ELR (cell line): ENCODE data around the gene CCDC14.
"Not testable (repeated sequence)": the region's sequence is repeated elsewhere in the genome, so short reads cannot be mapped to it uniquely, and the experiment has no call there.

Experiments
- DNase-seq: peaks from one replicate; pipeline ENCODE4 v3.0.0-alpha.2; 2015; ENCODE audit warnings: low read depth

CCDC14 gene

GRCh38 chr3:123960781-123961507 is at the start of gene CCDC14:
Gene CCDC14, minus strand, starts transcription at chr3:123961229. Its CDS starts 56 bp downstream, at chr3:123961173.
- peak; percentile 99 for DNase-seq

DNA sequence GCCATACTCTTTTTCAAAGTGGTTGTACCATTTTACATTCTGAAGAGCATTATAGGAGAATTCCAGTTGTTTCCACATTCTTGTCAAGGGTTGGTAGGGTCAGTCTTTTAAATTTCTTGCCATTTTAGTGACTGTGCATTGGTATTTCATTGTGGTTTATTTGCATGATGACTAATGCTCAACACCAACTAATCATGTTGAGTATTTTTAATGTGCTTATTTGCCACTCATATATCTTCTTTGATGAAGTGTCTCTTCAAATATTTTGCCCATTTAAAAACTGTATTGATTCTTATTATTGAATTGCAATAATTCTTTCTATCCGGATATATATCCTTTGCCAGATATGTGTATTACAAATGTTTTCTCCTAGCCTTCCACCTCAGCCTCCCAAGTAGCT is 47.3 kb upstream of the CCDC14 start:
- peak; percentile 42 for DNase-seq

GRCh38 chr3:124007186-124007585 is 46.2 kb upstream of the CCDC14 start:
- peak; percentile 78 for DNase-seq

DNA sequence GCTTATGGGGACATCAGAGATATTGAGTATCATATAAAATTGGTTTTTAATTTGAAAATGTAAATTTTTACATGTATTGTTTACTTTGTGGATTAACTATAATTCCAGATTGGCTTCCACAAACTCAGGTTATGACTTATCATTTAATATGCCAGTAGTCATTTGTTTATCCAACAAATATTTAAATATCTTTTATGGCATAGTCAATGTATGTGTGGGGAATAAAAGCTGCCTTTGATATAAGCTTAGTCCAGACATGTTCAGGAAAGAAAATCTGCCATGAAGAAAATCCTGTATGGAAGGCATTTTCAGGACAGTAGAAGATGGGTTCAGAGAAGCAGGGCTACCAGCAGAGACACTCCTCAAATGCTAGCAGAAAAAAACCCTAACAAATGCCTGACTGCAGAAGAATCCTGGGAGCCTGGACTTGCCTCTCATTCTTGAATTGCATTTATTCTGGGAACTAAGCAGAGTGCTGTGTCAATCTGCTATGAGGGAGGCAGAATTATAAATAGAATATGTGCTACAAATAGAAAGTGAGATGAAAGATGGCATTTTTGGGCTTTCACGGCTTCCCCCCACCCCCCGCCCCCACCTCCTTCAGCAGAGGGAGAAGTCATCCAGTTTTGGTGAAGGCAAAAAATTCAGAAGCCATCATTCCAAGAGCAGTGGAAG is 41.5 kb upstream of the CCDC14 start:
- DNase-seq, result not testable (repeated sequence)

DNA sequence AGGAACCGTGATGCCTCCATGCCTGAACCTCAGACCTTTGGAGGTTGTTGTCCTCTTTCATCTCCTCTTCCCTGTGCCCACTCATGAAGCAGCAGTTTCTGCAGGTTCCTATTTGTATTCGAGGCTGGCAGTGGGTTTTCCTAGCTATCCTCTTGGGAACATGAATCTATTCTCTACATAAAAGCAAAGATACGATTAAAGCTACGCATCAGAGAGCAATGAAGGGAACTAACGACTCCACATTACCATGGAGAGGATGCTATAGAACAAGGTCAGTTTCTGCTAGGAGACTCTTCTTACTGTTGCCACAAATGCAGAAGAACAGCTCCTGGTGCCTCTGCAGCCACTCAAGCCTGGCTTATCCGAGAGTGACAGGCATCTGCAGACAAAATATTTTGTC is 40.3 kb upstream of the CCDC14 start:
- not testable (repeated sequence) for DNase-seq

- DNase-seq, result no peak
These were observed 36.5 kb upstream of the CCDC14 start for GRCh38 chr3:123997543-123997942.

DNA sequence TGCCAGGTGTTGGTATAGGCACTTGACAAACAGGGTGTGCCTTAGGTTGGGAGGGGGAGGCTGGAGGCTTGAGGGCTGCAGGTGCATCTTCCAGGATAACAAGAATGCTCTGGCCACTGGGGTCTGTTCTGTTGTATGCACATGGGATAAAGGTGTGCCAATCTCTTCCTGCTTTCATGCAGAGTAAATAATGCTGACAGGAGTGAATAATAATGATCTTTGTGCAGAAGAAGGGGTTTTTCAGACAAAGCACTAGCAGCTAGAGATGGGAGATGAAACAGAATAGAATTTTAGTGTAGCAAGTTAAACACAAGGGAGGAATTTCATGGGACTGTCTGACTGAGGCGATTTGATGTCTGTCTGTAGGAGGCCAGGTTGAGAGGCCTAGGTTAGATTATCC is 32.8 kb upstream of the CCDC14 start:
- no peak for DNase-seq

DNA sequence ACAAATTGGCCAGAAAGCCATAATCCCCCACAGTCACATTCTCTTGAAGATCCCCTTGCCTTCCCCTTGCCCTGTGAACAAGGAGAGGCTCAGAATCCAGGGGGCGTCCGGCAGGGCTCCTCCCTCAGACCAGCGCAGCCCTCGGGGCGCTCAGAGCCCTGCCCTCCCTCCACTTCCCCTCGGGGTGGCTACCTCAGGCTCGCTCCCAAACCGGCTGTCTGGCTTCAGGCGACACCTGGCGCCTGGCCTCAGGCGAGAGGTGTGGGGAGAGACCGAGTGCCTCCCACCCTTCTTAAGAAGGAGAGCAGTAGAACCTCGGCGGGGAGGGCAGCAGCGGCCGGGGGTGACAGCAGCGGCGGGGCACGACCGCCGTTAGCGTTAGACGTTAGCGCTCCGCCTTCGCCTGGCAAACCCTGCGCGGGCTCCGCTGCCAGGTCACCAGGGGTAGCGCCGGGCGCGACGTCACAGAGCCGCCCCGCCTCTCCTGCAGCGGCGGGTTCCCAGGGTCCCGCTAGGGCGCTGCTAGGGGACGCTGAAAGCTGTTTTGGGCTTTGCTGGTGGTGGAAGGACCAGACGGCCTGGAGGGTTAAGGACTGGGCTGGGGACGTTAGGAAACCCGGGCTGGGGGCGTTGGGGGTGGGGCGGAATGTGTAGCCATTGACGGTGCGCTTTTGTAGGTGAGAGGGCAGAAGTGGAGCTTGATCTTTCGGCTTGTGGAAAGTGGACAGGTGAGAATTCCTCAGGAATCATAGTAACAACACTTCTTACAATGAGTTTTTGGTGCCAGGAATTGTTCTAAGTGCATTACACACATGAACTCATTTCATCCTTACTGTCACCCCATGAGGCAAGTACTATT is 30.9 kb upstream of the CCDC14 start, which contains the start of gene ROPN1:
Gene ROPN1 (minus strand): TSS at position 395 of the 859 bp plus-strand sequence. CDS start 11,643 bp downstream, outside the sequence.
- not testable (repeated sequence) for DNase-seq

DNA sequence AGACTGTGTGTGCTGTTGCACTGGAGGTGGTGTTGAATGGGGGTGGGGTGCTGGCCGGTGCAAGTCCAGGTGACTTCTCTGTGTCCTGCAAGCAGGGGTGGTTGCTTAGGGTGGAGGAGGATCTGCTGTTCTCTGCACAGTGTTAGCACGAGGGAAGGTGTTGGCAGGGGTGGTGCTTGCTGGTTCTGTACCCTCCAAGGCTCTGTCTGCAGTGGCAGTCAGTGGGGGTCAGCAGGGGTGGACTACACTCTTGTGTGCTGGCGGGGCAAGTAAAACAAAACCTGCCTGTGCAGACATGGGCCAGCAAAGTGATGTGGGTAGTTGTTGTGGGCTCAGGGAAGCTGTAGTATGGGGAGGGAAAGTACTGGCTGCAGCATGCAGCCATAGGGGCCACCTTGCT is 25.4 kb upstream of the CCDC14 start:
- no peak for DNase-seq

DNA sequence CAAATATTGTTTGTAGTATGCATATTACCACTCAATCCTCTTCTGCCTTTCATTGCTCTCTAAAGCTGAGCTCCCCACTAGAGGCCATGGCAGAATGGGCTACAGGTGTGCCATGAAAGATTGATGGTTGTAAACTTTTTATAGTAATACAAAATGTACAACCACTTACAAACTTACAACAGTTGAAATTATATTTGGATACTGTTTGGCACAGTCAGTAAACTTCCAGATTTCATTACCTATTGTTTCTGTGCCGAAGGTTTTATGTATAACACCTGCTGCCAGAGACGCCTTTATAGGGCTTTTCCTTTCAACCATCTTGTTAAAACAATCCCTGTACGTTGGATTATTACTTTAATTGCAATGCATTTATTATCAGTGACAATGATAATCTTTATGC is 23.9 kb upstream of the CCDC14 start:
- no peak for DNase-seq

DNA sequence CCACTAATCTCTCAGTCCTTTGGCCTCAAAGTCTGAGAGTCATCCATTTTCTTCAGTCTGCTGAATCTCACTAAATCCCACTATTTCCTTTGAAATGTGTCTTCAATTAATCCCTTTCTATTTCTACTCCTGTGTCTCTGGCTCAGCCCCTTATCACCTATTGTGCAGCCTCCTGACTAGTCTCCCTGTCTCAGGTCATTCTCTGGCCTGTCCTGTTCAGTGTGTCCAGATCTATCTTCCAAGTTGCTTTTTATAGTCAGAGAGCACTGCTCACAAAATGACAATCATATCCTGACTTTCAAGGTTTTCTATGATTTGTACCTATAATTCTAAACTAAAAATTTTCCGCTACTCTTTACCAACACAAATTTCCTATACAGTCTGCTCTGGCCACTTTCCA is 23.3 kb upstream of the CCDC14 start:
- no peak for DNase-seq

DNA sequence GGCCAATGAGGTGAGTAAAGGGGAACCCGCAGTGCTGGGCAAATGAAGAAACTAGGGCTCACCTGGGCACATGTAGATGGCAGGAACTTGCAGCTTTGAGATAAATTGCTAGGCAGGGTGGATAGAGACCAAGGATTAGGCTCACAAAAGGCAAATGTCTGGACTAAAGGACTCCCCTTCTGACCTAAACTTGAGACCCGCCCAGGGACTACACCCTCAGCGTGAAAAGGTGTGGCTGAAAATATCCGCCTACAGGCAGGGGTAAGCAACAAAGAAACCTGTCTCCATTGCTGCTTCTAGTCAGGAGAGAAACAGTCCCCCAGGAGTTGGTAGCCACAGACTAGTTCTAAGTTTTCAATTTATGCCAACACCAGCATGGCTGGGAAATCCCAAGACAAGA is 20.3 kb upstream of the CCDC14 start:
- not testable (repeated sequence) for DNase-seq

- DNase-seq, result no peak
These were observed 19.5 kb upstream of the CCDC14 start for GRCh38 chr3:123980539-123980938.

DNA sequence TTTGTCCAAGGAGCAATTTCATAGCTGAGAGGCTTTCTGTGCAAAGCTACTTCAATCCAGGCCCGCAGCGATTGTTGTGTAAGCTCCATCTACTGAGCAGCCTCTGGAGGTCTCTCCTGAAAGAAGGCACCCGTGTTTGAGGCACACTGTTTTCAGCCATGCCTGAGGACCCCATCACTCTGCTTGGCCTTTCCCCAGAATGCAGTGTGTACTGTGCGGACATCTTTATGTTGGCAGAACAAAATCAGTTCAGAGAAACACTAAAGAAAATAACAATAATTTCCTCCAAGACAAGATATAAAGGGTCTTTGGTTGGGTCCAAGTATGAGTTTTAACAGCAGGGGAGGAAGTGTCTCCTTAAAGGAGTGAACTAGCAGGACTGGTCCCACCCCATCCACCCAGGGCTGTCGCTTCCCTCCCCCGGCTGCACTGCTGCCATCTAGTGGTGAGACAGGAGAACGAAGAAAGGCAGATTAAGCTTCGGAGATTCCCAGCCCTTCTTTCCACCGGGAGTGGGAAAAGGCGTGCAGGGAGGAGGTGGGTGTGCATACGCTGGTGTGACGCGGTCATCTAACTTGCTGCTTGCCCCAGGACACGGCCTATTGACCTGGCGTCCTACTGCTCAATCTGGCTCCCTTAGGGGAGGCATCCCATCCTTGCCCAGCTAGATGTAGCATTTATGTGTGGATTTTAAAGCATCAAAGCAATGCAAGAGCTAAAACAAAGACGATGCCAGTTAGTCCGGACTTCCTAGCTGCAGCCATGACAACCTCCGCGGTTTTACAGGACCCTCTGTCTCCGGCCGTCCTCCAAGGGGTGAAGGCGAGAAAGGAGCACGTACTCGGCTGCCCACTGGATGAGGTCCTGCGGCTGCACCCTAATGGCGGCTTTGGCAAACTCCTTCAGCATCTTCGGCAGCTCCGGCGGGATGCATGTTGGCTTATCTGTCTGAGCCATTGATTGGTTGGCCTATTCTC is 18.8 kb upstream of the CCDC14 start:
- peak; percentile 62 for DNase-seq

GRCh38 chr3:123976904-123977303 is 15.9 kb upstream of the CCDC14 start:
- DNase-seq, result not testable (repeated sequence)

DNA sequence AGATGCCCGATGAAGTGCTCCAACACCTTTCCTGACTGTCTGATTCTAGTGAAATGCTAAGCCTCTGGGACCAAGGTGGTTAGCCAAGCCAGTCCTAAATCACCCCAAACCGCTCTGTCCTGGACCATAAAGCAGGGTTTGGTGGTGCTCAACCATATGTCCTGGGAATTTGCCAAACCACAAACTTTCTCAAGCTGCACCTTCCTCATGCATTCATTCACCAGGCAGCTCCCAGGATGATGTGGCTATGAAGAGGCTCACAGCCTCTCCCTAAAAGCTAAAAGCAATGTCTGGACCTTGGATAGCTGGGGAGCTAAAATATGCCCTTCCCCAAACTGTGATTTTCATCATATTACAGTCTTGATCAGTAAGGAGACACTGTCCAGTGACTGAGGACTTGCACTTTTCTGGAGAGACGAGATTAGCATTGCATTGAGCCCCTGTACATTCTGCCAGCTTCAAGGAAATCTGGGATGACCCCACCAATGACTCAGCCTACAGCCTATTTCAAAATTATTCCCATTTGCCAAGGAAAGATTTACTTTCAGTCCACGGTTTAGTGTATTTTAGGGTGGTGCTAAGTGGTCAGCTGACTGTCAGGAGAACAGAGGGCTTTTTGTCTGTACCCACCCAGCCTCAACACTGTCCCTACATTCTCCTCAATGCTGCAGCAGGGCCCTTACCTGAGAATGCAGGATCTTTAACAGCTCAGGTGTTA is 15.3 kb upstream of the CCDC14 start:
- peak; percentile 33 for DNase-seq

DNA sequence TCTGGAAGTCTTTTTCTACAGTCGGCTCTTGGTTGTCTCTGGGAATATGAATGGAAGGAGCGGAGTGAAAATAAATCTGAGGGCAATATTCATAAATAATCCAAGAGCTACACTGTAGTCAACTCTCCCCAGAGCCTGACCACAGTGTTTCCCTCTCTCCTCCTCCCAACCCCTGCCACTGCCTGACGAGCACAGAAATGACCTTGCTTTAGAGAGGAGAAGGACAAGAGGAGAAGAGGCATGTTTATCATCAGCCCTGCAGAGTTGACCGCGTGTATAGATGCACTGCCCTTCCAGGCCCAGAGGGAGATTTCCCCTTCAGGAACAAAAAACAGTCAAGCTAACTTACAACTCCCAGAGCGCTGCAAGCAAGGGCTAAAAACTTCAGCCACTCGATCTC is 14.0 kb upstream of the CCDC14 start:
- not testable (repeated sequence) for DNase-seq

- no peak for DNase-seq
These were observed 10.4 kb upstream of the CCDC14 start for GRCh38 chr3:123971406-123971805.

DNA sequence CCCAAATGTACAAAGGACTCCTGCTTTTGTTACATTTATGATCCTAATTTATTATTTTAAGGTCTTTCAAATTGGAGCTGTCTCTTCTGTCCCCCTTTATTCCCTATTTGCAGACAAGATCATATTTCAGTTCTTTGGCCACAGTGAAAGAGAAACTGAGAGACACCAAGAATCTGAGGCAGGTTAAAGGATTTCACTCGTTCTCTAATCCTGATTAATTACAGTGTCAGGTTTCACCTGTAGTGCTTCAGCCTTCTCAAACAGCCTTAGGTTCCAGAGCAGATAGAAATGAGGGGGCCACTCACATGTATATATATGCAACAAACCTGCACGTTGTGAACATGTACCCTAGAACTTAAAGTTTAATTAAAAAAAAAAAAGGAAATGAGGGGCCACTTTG is 6.2 kb upstream of the CCDC14 start:
- DNase-seq, result not testable (repeated sequence)

GRCh38 chr3:123966799-123967198 is 5.8 kb upstream of the CCDC14 start:
- not testable (repeated sequence) for DNase-seq

GRCh38 chr3:123964793-123965192 is 3.8 kb upstream of the CCDC14 start:
- not testable (repeated sequence) for DNase-seq
